ENCODE results near the gene HEATR5A.

The HEATR5A gene

GRCh38 chr14:31414190-31414833 is 6.0 kb downstream of the HEATR5A start:
- TF ChIP-seq TAF1 (IDR thresholded peaks at IDR 0.05; ENCODE audit: low read depth) (no peak), EP300 (IDR thresholded peaks at IDR 0.05; ENCODE audit: borderline replicate concordance) (no peak), TCF12 (IDR thresholded peaks at IDR 0.05; ENCODE audit: low read depth) (no peak)

GRCh38 chr14:31411218-31411727 is 9.1 kb downstream of the HEATR5A start:
- TF ChIP-seq NFIC (IDR thresholded peaks at IDR 0.05) (no peak), ZBTB7A (IDR thresholded peaks at IDR 0.05; ENCODE audit: low read depth) (no peak), EGR1 (IDR thresholded peaks at IDR 0.05) (no peak), EP300 (IDR thresholded peaks at IDR 0.05; ENCODE audit: borderline replicate concordance) (no peak), USF1 (IDR thresholded peaks at IDR 0.05) (no peak), REST (IDR thresholded peaks at IDR 0.05; ENCODE audit: low read depth) (no peak), FOXM1 (IDR thresholded peaks at IDR 0.05; ENCODE audit: borderline replicate concordance, low read depth) (no peak), TEAD4 (IDR thresholded peaks at IDR 0.05) (no peak), CEBPB (IDR thresholded peaks at IDR 0.05) (no peak), MAX (IDR thresholded peaks at IDR 0.05) (no peak), TAF1 (IDR thresholded peaks at IDR 0.05; ENCODE audit: low read depth) (no peak), YY1 (IDR thresholded peaks at IDR 0.05; ENCODE audit: low read depth) (no peak), TCF12 (IDR thresholded peaks at IDR 0.05; ENCODE audit: low read depth) (no peak), RAD21 (IDR thresholded peaks at IDR 0.05; ENCODE audit: low read depth) (no peak), CREB1 (IDR thresholded peaks at IDR 0.05; ENCODE audit: low read depth) (no peak)

GRCh38 chr14:31410048-31410650 is 10.2 kb downstream of the HEATR5A start:
- TF ChIP-seq ZBTB7A (IDR thresholded peaks at IDR 0.05; ENCODE audit: low read depth) (no peak), RAD21 (IDR thresholded peaks at IDR 0.05; ENCODE audit: low read depth) (no peak), MAX (IDR thresholded peaks at IDR 0.05) (no peak), CREB1 (IDR thresholded peaks at IDR 0.05; ENCODE audit: low read depth) (no peak), REST (IDR thresholded peaks at IDR 0.05; ENCODE audit: low read depth) (no peak), TEAD4 (IDR thresholded peaks at IDR 0.05) (no peak), TCF12 (IDR thresholded peaks at IDR 0.05; ENCODE audit: low read depth) (no peak), NFIC (IDR thresholded peaks at IDR 0.05) (no peak), EP300 (IDR thresholded peaks at IDR 0.05; ENCODE audit: borderline replicate concordance) (no peak), YY1 (IDR thresholded peaks at IDR 0.05; ENCODE audit: low read depth) (no peak), TAF1 (IDR thresholded peaks at IDR 0.05; ENCODE audit: low read depth) (no peak), CEBPB (IDR thresholded peaks at IDR 0.05) (no peak), USF1 (IDR thresholded peaks at IDR 0.05) (no peak), FOXM1 (IDR thresholded peaks at IDR 0.05; ENCODE audit: borderline replicate concordance, low read depth) (no peak), EGR1 (IDR thresholded peaks at IDR 0.05) (no peak)

- no peak for TF ChIP-seq NFIC (IDR thresholded peaks at IDR 0.05)
- no peak for TF ChIP-seq USF1 (IDR thresholded peaks at IDR 0.05)
- no peak for TF ChIP-seq TAF1 (IDR thresholded peaks at IDR 0.05; ENCODE audit: low read depth)
- no peak for TF ChIP-seq EP300 (IDR thresholded peaks at IDR 0.05; ENCODE audit: borderline replicate concordance)
- TF ChIP-seq FOXM1 (IDR thresholded peaks at IDR 0.05; ENCODE audit: borderline replicate concordance, low read depth), result no peak
- TF ChIP-seq MAX (IDR thresholded peaks at IDR 0.05), result no peak
- TF ChIP-seq TEAD4 (IDR thresholded peaks at IDR 0.05), result no peak
- TF ChIP-seq TCF12 (IDR thresholded peaks at IDR 0.05; ENCODE audit: low read depth), result no peak
- no peak for TF ChIP-seq CREB1 (IDR thresholded peaks at IDR 0.05; ENCODE audit: low read depth)
- no peak for TF ChIP-seq ZBTB7A (IDR thresholded peaks at IDR 0.05; ENCODE audit: low read depth)
- TF ChIP-seq RAD21 (IDR thresholded peaks at IDR 0.05; ENCODE audit: low read depth), result no peak
Measured at GRCh38 chr14:31408421-31408820, 11.9 kb downstream of the HEATR5A start.

Data from Ishikawa (cell line).